Keratinocyte (primary cell): ENCODE results near the gene FHDC1. TPM values are rescaled to one million over a fixed set of nuclear protein-coding genes. Genes with fewer than 3 reads are reported as not detected.

Experiments used
- DNase-seq: peaks from one replicate; pipeline ENCODE4 v3.0.0-alpha.2; 2011; ENCODE audit warnings: low read depth, missing footprints, low spot score
- FAIRE-seq: peaks from 2 replicates; lab custom pipeline; 2011; peaks lifted over from hg19 to GRCh38; lab: Jason Lieb, UNC
- H2AFZ ChIP-seq: 2 replicates; pipeline ENCODE4 v1.6.0; 2012; ENCODE audit warnings: low read length, control low read depth, inconsistent platforms; ENCODE audit not compliant: control insufficient read depth
- H3K27ac ChIP-seq: 2 replicates; pipeline ENCODE4 v1.5.1; 2011; ENCODE audit warnings: low read length; ENCODE audit not compliant: control insufficient read depth, insufficient read depth
- H3K27me3 ChIP-seq: 3 replicates; pipeline ENCODE4 v1.6.0; 2011; ENCODE audit warnings: low read length; ENCODE audit not compliant: control insufficient read depth, insufficient read depth; ENCODE audit errors: extremely low read depth
- H3K36me3 ChIP-seq, 2 experiments: 2 replicates in 1 of 2; 3 replicates in 1 of 2; pipeline ENCODE4 v1.5.1; 2011; ENCODE audit warnings: low read length in 2 of 2, mild to moderate bottlenecking in 1 of 2; ENCODE audit not compliant: control insufficient read depth in 2 of 2, insufficient read depth in 2 of 2; ENCODE audit errors: extremely low read depth in 1 of 2
- H3K4me1 ChIP-seq: 3 replicates; pipeline ENCODE4 v1.5.1; 2011; ENCODE audit warnings: low read length; ENCODE audit not compliant: control insufficient read depth, insufficient read depth; ENCODE audit errors: extremely low read depth
- H3K4me2 ChIP-seq: 3 replicates; pipeline ENCODE4 v1.6.0; 2011; ENCODE audit warnings: low read depth, low read length; ENCODE audit not compliant: control insufficient read depth, insufficient read depth; ENCODE audit errors: extremely low read depth
- H3K4me3 ChIP-seq, 3 experiments: fragments of 200-600 bp in 1 of 3; sonication (generic) in 1 of 3; 2 replicates in 2 of 3; 3 replicates in 1 of 3; pipeline ENCODE4 v1.5.1; 2011 to 2016; ENCODE audit warnings: low read length in 3 of 3, mild to moderate bottlenecking in 3 of 3, control low read depth in 2 of 3, inconsistent platforms in 1 of 3, low read depth in 1 of 3, mixed read lengths in 1 of 3, mixed run types in 1 of 3, moderate library complexity in 1 of 3; ENCODE audit not compliant: control insufficient read depth in 2 of 3, insufficient read depth in 2 of 3; ENCODE audit errors: extremely low read depth in 1 of 3
- H3K79me2 ChIP-seq: 2 replicates; pipeline ENCODE4 v1.6.0; 2012; ENCODE audit warnings: low read length; ENCODE audit not compliant: control insufficient read depth, insufficient read depth
- H3K9ac ChIP-seq: 3 replicates; pipeline ENCODE4 v1.6.0; 2011; ENCODE audit warnings: low read length; ENCODE audit not compliant: control insufficient read depth, insufficient read depth; ENCODE audit errors: extremely low read depth
- H3K9me1 ChIP-seq: 3 replicates; pipeline ENCODE4 v1.6.0; 2011; ENCODE audit warnings: low read length; ENCODE audit not compliant: control insufficient read depth, insufficient read depth; ENCODE audit errors: extremely low read depth
- H3K9me3 ChIP-seq: 2 replicates; pipeline ENCODE4 v1.5.1; 2012; ENCODE audit warnings: low read depth, low read length; ENCODE audit not compliant: control insufficient read depth
- H4K20me1 ChIP-seq: 3 replicates; pipeline ENCODE4 v1.6.0; 2011; ENCODE audit warnings: low read length; ENCODE audit not compliant: control insufficient read depth, insufficient read depth; ENCODE audit errors: extremely low read depth
- CTCF ChIP-seq, 3 experiments: IDR thresholded peaks in 1 of 3; conservative IDR thresholded peaks in 1 of 3; optimal IDR thresholded peaks in 1 of 3; 2 replicates in 2 of 3; 3 replicates in 1 of 3; pipeline versions ENCODE3 to v1.5.1; 2011; ENCODE audit warnings: low read length in 3 of 3, mild to moderate bottlenecking in 3 of 3, moderate library complexity in 2 of 3, control low read depth in 1 of 3, inconsistent platforms in 1 of 3; ENCODE audit not compliant: insufficient read depth in 2 of 3; ENCODE audit errors: extremely low read depth in 1 of 3
- EZH2 ChIP-seq: IDR thresholded peaks from one replicate; pipeline ENCODE4 v1.6.1; 2012; ENCODE audit warnings: inconsistent platforms, mild to moderate bottlenecking, low read length, moderate library complexity
- dilution Hi-C: fragments of 300-500 bp; cut with MboI; formaldehyde crosslinking; loops from one replicate; pipeline ENCODE4 v1.7.0; 2020; ENCODE audit warnings: low sequenced_read_pairs; ENCODE audit not compliant: extremely low pct_ligation_motif_present
- polyA minus RNA-seq, 3 experiments: library from RNA; depleted of rRNA, polyadenylated mRNA; stranded (reverse); fragments of >200 nt; gene quantifications; 1 replicate in 1 of 3; 2 replicates in 1 of 3; 3 replicates in 1 of 3; pipeline ENCODE4 v1.2.3, GENCODE V29; 2011
- polyA plus RNA-seq, 5 experiments: library from polyadenylated mRNA; depleted of rRNA in 3 of 5; stranded (reverse) in 3 of 5; stranded (forward) in 1 of 5; unstranded in 1 of 5; fragments of >200 nt; gene quantifications; 1 replicate in 1 of 5; 2 replicates in 3 of 5; 3 replicates in 1 of 5; pipeline versions ENCODE4 v1.2.1 to v1.2.3, GENCODE V29; 2011 to 2012; ENCODE audit warnings: missing spikeins in 2 of 5, low read depth in 1 of 5, low replicate concordance in 1 of 5

The FHDC1 gene
- 0.96 to 2.1 TPM (median 1.6 TPM) in 3 replicates for polyA plus RNA-seq
- polyA plus RNA-seq (2011; ENCODE audit: low read depth): 4.0 TPM
- polyA plus RNA-seq (2011; cell fraction: cytosol; rRNA removed): 1.2 and 1.4 TPM in 2 replicates
- polyA plus RNA-seq (2011; cell fraction: nucleus; rRNA removed): 6.6 and 7.8 TPM in 2 replicates
- 2.0 and 6.1 TPM in 2 replicates for polyA plus RNA-seq (2012; ENCODE audit: low replicate concordance)
- polyA minus RNA-seq: 1.7 to 1.9 TPM (median 1.7 TPM) in 3 replicates
- 1.7 TPM for polyA minus RNA-seq (2011; cell fraction: cytosol; rRNA and poly(A)+ RNA removed)
- polyA minus RNA-seq (2011; cell fraction: nucleus; rRNA and poly(A)+ RNA removed): 4.7 and 7.0 TPM in 2 replicates

GRCh38 chr4:152935631-152936445 is at the start of gene FHDC1:
Gene FHDC1, plus strand, starts transcription at chr4:152936323. Its CDS starts 6,735 bp downstream, at chr4:152943058.
- Histone ChIP-seq H2AFZ (peak within 1 kb of the TSS; percentile 81), H3K27me3 (peaks cover 2% of the 10 kb centered on the region), H3K4me1 (no peaks in the 10 kb centered on the region), H3K36me3 (no peaks in the 10 kb centered on the region), H4K20me1 (no peaks in the 10 kb centered on the region), H3K4me3 (peak within 1 kb of the TSS; percentile 67 to 72 (median 69)), H3K79me2 (no peaks in the 10 kb centered on the region), H3K27ac (no peak within 1 kb of the TSS), H3K4me2 (peak within 1 kb of the TSS; percentile 67), H3K9ac (peak within 1 kb of the TSS; percentile 70), H3K9me3 (no peaks in the 10 kb centered on the region), H3K9me1 (no peaks in the 10 kb centered on the region)
- peak in 2 of 3 experiments; percentile 2 to 24 for TF ChIP-seq CTCF (optimal IDR thresholded peaks at IDR 0.05 in 1 of 3, IDR thresholded peaks at IDR 0.05 in 1 of 3, conservative IDR thresholded peaks at IDR 0.05 in 1 of 3; ENCODE audit: extremely low read depth in 1 of 3, insufficient read depth in 2 of 3, low read length in 3 of 3)
- no peak for TF ChIP-seq EZH2
- FAIRE-seq: no peak
- DNase-seq: peak; percentile 9
- dilution Hi-C loops: no loop called here

- no peak for DNase-seq
- no peak overlapping the region for H3K9ac ChIP-seq
- H3K9me1 ChIP-seq: no peaks in the 10 kb centered on the region
- no peaks in the 10 kb centered on the region for H3K27me3 ChIP-seq
- H3K79me2 ChIP-seq: no peaks in the 10 kb centered on the region
- H3K36me3 ChIP-seq: peaks cover 0 to 4% of the 10 kb centered on the region in 2 experiments
- H3K4me1 ChIP-seq: no peaks in the 10 kb centered on the region
- no peak overlapping the region for H2AFZ ChIP-seq
- dilution Hi-C loops: no loop called here
- H3K4me2 ChIP-seq: no peak overlapping the region
- TF ChIP-seq EZH2: no peak
- TF ChIP-seq CTCF (optimal IDR thresholded peaks at IDR 0.05 in 1 of 3, IDR thresholded peaks at IDR 0.05 in 1 of 3, conservative IDR thresholded peaks at IDR 0.05 in 1 of 3; ENCODE audit: extremely low read depth in 1 of 3, insufficient read depth in 2 of 3, low read length in 3 of 3): no peak
- H3K27ac ChIP-seq: no peak overlapping the region
- H3K4me3 ChIP-seq: no peak overlapping the region
- no peak for FAIRE-seq
- H3K9me3 ChIP-seq: no peaks in the 10 kb centered on the region
- no peaks in the 10 kb centered on the region for H4K20me1 ChIP-seq
These were observed 48.1 kb upstream of the FHDC1 start for GRCh38 chr4:152887981-152888380.
